Central memory CD8-positive, alpha-beta T cell (primary cell): ENCODE data around the gene KRT83.
"Not testable (repeated sequence)": the region's sequence is repeated elsewhere in the genome, so short reads cannot be mapped to it uniquely, and the experiment has no call there.

ENCODE experiments used
- ATAC-seq: fragments of 150-1000 bp; cut with Tn5 transposase; replicated peaks from 2 replicates; pipeline ENCODE4 v1.10.0; 2022; ENCODE audit warnings: mild to moderate bottlenecking, moderate FRiP score, moderate number of reproducible peaks; ENCODE audit not compliant: poor library complexity, severe bottlenecking; ENCODE audit errors: extremely low read depth
- DNase-seq, 2 donors: peaks; one replicate each; pipeline ENCODE4 v3.0.0; 2021; ENCODE audit warnings: low spot score in 2 of 2
- H3K27ac Mint-ChIP-seq: one replicate; pipeline ENCODE4 v1.8.0; 2022; ENCODE audit warnings: low read depth, mild to moderate bottlenecking, moderate library complexity, mixed read lengths
- H3K27me3 Mint-ChIP-seq: one replicate; pipeline ENCODE4 v1.8.0; 2022; ENCODE audit warnings: mixed read lengths
- H3K36me3 Mint-ChIP-seq: one replicate; pipeline ENCODE4 v1.8.0; 2022; ENCODE audit warnings: mild to moderate bottlenecking, moderate library complexity, mixed read lengths; ENCODE audit not compliant: insufficient read depth
- H3K4me1 Mint-ChIP-seq: one replicate; pipeline ENCODE4 v1.8.0; 2022; ENCODE audit warnings: mixed read lengths
- H3K4me3 Mint-ChIP-seq: one replicate; pipeline ENCODE4 v1.8.0; 2022; ENCODE audit warnings: mild to moderate bottlenecking, moderate library complexity, mixed read lengths
- H3K9me3 Mint-ChIP-seq: one replicate; pipeline ENCODE4 v1.8.0; 2022; ENCODE audit warnings: mixed read lengths

The KRT83 gene

DNA sequence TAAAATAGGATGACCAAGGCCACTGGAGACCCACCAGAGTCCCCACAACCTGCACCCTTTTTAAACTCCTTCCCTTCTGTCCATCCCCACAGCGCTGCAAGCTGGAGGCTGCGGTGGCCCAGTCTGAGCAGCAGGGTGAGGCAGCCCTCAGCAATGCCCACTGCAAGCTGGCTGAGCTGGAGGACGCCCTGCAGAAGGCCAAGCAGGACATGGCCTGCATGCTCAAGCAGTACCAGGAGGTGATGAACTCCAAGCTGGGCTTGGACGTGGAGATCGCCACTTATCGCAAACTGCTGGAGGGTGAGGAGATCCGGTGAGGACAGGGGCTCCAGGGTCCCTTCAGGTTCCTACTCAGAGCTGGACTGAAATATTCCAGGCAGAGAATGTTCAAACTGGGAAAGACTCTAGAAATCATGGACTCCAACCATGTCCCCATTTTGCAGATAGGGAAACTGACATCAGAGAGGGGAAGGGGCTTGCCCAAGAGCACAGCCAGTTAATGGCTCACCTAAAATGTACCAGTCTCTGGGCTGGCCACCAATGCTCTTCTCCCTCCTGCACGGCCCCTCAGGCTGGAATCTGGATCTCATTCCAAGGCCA, 28.9 kb upstream of the KRT83 start:
- ATAC-seq (no peak), DNase-seq (no peak)
- Mint-ChIP-seq H3K4me3 (no peak overlapping the region), H3K9me3 (no peaks in the 10 kb centered on the region), H3K36me3 (no peaks in the 10 kb centered on the region), H3K27ac (no peak overlapping the region), H3K4me1 (peaks cover 32% of the 10 kb centered on the region), H3K27me3 (peaks cover 25% of the 10 kb centered on the region)

DNA sequence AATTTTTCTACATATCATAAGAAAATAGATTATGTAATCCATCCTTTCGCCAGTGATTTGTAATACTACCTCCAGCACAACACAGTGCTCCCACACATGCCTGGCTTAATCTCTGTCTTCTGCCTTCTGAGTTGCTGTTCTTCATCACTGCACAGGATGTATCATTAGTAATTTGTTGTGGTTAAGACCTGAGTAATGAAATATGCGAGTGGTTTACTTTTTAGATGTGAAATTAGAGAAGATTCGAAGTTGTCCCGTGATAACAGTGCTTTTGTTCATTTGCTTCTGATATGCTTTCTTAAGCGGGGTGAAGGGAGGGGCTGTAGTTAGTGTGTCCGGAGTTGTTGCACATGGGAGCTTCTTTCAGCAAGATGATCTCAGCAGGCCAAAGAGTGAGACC, 28.0 kb upstream of the KRT83 start:
- Mint-ChIP-seq H3K4me3 (no peak overlapping the region), H3K27me3 (peaks cover 32% of the 10 kb centered on the region), H3K4me1 (peaks cover 32% of the 10 kb centered on the region), H3K36me3 (no peaks in the 10 kb centered on the region), H3K27ac (no peak overlapping the region), H3K9me3 (no peaks in the 10 kb centered on the region)
- ATAC-seq: no peak
- DNase-seq: no peak

GRCh38 chr12:52347551-52348510, 26.6 kb upstream of the KRT83 start:
- Mint-ChIP-seq H3K4me3 (no peak overlapping the region), H3K27me3 (peaks cover 34% of the 10 kb centered on the region)

GRCh38 chr12:52347016-52347415, 25.8 kb upstream of the KRT83 start:
- no peaks in the 10 kb centered on the region for H3K36me3 Mint-ChIP-seq
- H3K4me1 Mint-ChIP-seq: peaks cover 18% of the 10 kb centered on the region
- H3K4me3 Mint-ChIP-seq: no peak overlapping the region
- H3K9me3 Mint-ChIP-seq: no peaks in the 10 kb centered on the region
- ATAC-seq: no peak
- H3K27me3 Mint-ChIP-seq: peaks cover 34% of the 10 kb centered on the region
- H3K27ac Mint-ChIP-seq: no peak overlapping the region
- no peak for DNase-seq

More at GRCh38 chr12:52347551-52348510, 26.6 kb upstream of the KRT83 start:
- Mint-ChIP-seq H3K4me1 (peaks cover 23% of the 10 kb centered on the region), H3K9me3 (no peaks in the 10 kb centered on the region), H3K36me3 (no peaks in the 10 kb centered on the region), H3K27ac (no peak overlapping the region)
- ATAC-seq (no peak), DNase-seq (no peak)

- no peak for ATAC-seq
- Mint-ChIP-seq H3K9me3 (no peaks in the 10 kb centered on the region), H3K27ac (no peak overlapping the region), H3K27me3 (peaks cover 34% of the 10 kb centered on the region), H3K4me1 (peaks cover 13% of the 10 kb centered on the region), H3K36me3 (no peaks in the 10 kb centered on the region), H3K4me3 (no peak overlapping the region)
- DNase-seq: no peak
These were observed 25.4 kb upstream of the KRT83 start for GRCh38 chr12:52346593-52346992.

GRCh38 chr12:52345041-52345440, 23.8 kb upstream of the KRT83 start:
- not testable (repeated sequence) for H3K4me1 Mint-ChIP-seq, H3K4me3 Mint-ChIP-seq, DNase-seq, ATAC-seq, H3K9me3 Mint-ChIP-seq, H3K27ac Mint-ChIP-seq, H3K36me3 Mint-ChIP-seq
- peaks cover 34% of the 10 kb centered on the region for H3K27me3 Mint-ChIP-seq

DNA sequence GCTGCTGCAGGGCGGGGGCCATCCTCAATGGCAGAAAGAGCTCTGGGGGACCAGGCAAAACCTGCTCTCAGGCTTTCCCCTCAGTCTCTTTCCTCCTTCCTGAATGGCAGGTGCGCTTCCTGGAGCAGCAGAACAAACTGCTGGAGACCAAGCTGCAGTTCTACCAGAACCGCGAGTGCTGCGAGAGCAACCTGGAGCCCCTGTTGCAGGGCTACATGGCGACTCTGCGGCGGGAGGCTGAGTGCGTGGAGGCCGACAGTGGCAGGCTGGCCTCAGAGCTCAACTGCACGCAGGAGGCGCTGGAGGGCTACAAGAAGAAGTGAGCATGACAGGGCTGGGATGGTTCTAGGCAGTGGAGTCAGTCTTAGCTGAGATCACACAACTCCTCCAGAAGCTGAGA, 22.9 kb upstream of the KRT83 start:
- no peak for ATAC-seq
- H3K9me3 Mint-ChIP-seq: no peaks in the 10 kb centered on the region

DNA sequence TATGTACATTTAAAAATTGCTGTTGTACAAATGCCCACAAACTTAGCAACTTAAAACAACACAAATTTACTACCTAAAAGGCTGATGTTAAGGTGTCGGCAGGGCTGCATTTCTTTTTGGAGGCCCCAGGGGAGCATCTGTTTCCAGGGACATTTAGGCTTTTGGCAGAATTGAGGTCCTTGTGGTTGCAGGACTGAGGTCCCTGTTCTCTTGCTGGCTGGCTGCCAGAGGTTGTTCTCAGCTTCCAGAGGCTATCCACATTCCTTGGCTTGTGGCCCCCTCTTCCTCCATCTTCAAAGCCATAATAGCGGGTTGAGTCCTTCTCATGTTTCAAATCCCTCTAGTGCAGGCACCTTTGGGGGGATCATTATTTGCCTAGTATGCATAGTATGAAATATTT, 22.4 kb upstream of the KRT83 start:
- no peak overlapping the region for H3K27ac Mint-ChIP-seq
- H3K9me3 Mint-ChIP-seq: no peaks in the 10 kb centered on the region
- ATAC-seq (no peak), DNase-seq (no peak)
- no peaks in the 10 kb centered on the region for H3K36me3 Mint-ChIP-seq
- H3K4me1 Mint-ChIP-seq: no peaks in the 10 kb centered on the region
- H3K4me3 Mint-ChIP-seq: no peak overlapping the region
- H3K27me3 Mint-ChIP-seq: peaks cover 38% of the 10 kb centered on the region

More for the DNA sequence above, 22.9 kb upstream of the KRT83 start:
- DNase-seq: no peak
- Mint-ChIP-seq H3K27me3 (peaks cover 38% of the 10 kb centered on the region), H3K4me3 (no peak overlapping the region), H3K27ac (no peak overlapping the region), H3K4me1 (peaks cover 2% of the 10 kb centered on the region), H3K36me3 (no peaks in the 10 kb centered on the region)

DNA sequence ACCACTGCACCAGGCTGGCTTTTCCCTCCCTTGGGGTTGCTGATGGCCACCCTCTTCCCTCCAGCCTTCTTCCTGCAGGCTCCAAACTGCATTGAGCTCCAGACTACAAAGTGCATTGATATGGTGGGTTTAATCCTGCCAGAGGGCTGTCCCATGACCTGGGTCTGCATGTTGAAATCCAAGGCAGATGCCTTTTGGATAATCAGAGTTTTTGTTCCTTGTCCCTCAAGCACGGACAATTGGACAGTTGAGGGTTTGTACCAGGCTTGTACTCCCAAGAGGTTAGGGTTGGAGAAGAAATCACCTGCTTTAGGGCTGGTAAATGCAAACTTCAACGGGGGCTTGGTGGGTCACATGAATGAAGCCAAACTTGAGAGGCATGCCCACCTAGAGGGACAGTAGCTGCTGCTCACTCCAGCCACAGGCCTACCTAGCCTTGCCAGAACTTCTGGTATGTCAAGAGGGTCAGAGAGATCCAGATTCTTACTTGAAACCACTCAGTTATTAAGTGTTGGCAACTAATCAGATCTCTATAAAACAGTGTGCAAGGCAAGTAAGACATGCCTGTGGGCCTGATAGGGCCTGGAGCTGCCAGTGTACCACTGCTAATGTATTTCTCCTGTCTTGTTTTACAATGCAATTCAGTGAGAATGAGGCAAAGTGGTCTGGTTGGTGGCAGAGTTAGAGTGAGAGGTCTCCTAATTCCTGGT, 21.7 kb upstream of the KRT83 start:
- H3K27me3 Mint-ChIP-seq: peaks cover 36% of the 10 kb centered on the region
- H3K36me3 Mint-ChIP-seq: no peaks in the 10 kb centered on the region
- H3K4me1 Mint-ChIP-seq: no peaks in the 10 kb centered on the region
- H3K4me3 Mint-ChIP-seq: no peak overlapping the region
- DNase-seq (no peak), ATAC-seq (no peak)
- H3K27ac Mint-ChIP-seq: no peak overlapping the region
- H3K9me3 Mint-ChIP-seq: no peaks in the 10 kb centered on the region

DNA sequence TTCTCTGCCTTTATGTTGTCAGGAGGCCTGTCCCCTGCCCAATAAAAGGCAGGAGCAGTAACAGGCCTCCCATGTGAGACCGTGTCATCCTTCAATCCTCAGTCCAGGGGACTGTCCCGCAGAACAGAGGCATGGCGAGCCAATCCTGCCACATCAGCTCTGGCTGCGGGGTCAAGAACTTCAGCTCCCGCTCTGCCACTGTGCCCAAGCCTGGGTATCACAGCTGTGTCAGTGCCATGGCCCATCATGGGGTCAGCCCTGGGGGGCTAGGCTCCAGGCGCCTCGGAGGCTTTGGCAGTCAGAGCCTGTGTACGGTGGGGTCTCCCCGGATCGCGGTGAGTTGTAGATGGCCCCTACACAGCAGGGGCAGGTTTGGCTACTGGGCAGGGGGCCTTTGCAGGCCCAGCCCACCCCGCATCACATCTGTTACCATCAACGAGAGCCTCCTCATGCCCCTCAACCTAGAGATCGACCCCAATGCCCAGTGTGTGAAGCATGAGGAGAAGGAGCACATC, 19.9 kb upstream of the KRT83 start:
- no peak overlapping the region for H3K4me3 Mint-ChIP-seq
- no peaks in the 10 kb centered on the region for H3K4me1 Mint-ChIP-seq
- H3K36me3 Mint-ChIP-seq: no peaks in the 10 kb centered on the region
- DNase-seq (no peak), ATAC-seq (no peak)
- H3K27ac Mint-ChIP-seq: no peak overlapping the region
- H3K9me3 Mint-ChIP-seq: no peaks in the 10 kb centered on the region
- H3K27me3 Mint-ChIP-seq: peaks cover 24% of the 10 kb centered on the region

GRCh38 chr12:52338241-52338960, 17.2 kb upstream of the KRT83 start:
- H3K4me3 Mint-ChIP-seq: no peak overlapping the region
- peaks cover 25% of the 10 kb centered on the region for H3K27me3 Mint-ChIP-seq
- no peaks in the 10 kb centered on the region for H3K36me3 Mint-ChIP-seq
- H3K27ac Mint-ChIP-seq: no peak overlapping the region
- no peaks in the 10 kb centered on the region for H3K4me1 Mint-ChIP-seq
- DNase-seq (no peak), ATAC-seq (no peak)
- no peaks in the 10 kb centered on the region for H3K9me3 Mint-ChIP-seq

- no peaks in the 10 kb centered on the region for H3K36me3 Mint-ChIP-seq
- no peaks in the 10 kb centered on the region for H3K4me1 Mint-ChIP-seq
- no peak overlapping the region for H3K27ac Mint-ChIP-seq
- no peak overlapping the region for H3K4me3 Mint-ChIP-seq
- ATAC-seq (no peak), DNase-seq (no peak)
- peaks cover 25% of the 10 kb centered on the region for H3K27me3 Mint-ChIP-seq
- H3K9me3 Mint-ChIP-seq: no peaks in the 10 kb centered on the region
These were observed 15.9 kb upstream of the KRT83 start for GRCh38 chr12:52337054-52337453.
